Prostate gland (tissue), 2 donors: ENCODE measurements around the gene MARCKS. TPM values are rescaled to one million over a fixed set of nuclear protein-coding genes. Genes with fewer than 3 reads are reported as not detected.
"Not testable (repeated sequence)": the region's sequence is repeated elsewhere in the genome, so short reads cannot be mapped to it uniquely, and the experiment has no call there.

Experiments used
- DNase-seq: peaks from one replicate; pipeline ENCODE4 v3.0.0-alpha.2; 2019; ENCODE audit warnings: low spot score
- H3K27ac ChIP-seq, 2 donors: fragments of 200-600 bp; sonication (generic); 2 replicates each; pipeline ENCODE4 v1.5.1; 2017 to 2019
- H3K27me3 ChIP-seq: fragments of 200-600 bp; sonication (generic); replicated peaks from 2 replicates; pipeline ENCODE4 v1.5.1; 2019; ENCODE audit not compliant: insufficient read depth
- H3K36me3 ChIP-seq, 2 donors: fragments of 200-600 bp; sonication (generic); 1 replicate in 1 of 2; 2 replicates in 1 of 2; pipeline versions ENCODE4 v1.5.1 to v1.8.1; 2017 to 2019
- H3K4me1 ChIP-seq: fragments of 200-600 bp; sonication (generic); replicated peaks from 2 replicates; pipeline ENCODE4 v1.5.1; 2019
- H3K4me3 ChIP-seq, 2 donors: fragments of 200-600 bp; sonication (generic); 2 replicates each; pipeline ENCODE4 v1.5.1; 2017 to 2019
- H3K9me3 ChIP-seq: fragments of 200-600 bp; sonication (generic); 2 replicates; pipeline ENCODE4 v1.5.1; 2017
- CTCF ChIP-seq, 4 experiments: fragments of 200-600 bp in 2 of 4; fragments of 450-650 bp in 2 of 4; sonication (generic) in 2 of 4; IDR thresholded peaks; 1 replicate in 3 of 4; 2 replicates in 1 of 4; pipeline ENCODE4 v1.5.1; 2016 to 2019; ENCODE audit warnings: antibody characterized with exemption in 4 of 4, mild to moderate bottlenecking in 2 of 4, moderate library complexity in 2 of 4
- POLR2A ChIP-seq: fragments of 450-650 bp; IDR thresholded peaks from one replicate; pipeline ENCODE4 v1.6.1; 2016; ENCODE audit warnings: antibody characterized with exemption, mild to moderate bottlenecking
- POLR2AphosphoS5 ChIP-seq: sonication (generic); formaldehyde crosslinking; IDR thresholded peaks from one replicate; pipeline ENCODE4 v1.6.1; 2017; ENCODE audit warnings: antibody characterized with exemption
- WGBS: methylation state at CpG from one replicate; pipeline ENCODE4 v1.1.5; 2018; 5-methylcytosine and 5-hydroxymethylcytosine counted together
- intact Hi-C: fragments of 100-400 bp; cut with DNase I; formaldehyde crosslinking; loops from one replicate; pipeline ENCODE4 v1.14.2; 2022
- total RNA-seq, 2 donors: library from RNA; depleted of rRNA; stranded (reverse); fragments of >200 nt; gene quantifications; one replicate each; pipeline ENCODE4 v1.1.0, GENCODE V29; 2016

The MARCKS gene
- total RNA-seq, 2 donors from 2014 or later: 96.2 to 190 TPM

DNA sequence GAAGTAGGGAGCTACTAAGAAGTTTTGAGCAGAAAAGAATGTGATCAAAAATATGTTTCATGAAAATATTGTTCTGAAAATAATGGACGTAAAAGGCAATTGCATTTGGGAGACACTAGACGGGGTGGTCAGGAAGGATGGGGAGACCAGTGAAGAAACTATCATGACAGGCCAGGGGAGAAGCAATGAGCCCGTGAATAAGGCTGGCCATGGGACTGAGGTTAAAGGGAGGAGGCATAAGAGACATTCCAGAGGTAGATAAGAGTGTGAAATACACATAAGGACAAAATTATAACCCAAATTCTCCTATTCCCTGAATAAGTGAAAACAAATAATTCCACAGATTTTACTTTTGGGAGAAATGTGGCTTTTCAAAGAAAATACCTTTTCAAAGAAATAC is 51.7 kb downstream of the MARCKS start:
- intact Hi-C loops: loop anchor here (10.0 kb wide), 1 partner anchor 1124 kb away; no protein-coding TSS in a partner anchor
- no peaks in the 10 kb centered on the region for H3K9me3 ChIP-seq
- H3K27me3 ChIP-seq: no peaks in the 10 kb centered on the region
- TF ChIP-seq POLR2A: no peak
- H3K36me3 ChIP-seq: no peaks in the 10 kb centered on the region
- H3K27ac ChIP-seq: no peak overlapping the region
- no peak overlapping the region for H3K4me3 ChIP-seq
- WGBS: 64% methylated on average over 3 of the region's 3 CpGs
- no peaks in the 10 kb centered on the region for H3K4me1 ChIP-seq
- DNase-seq: no peak

- Histone ChIP-seq H3K4me3 (no peak overlapping the region), H3K9me3 (no peaks in the 10 kb centered on the region), H3K36me3 (no peaks in the 10 kb centered on the region), H3K27me3 (no peaks in the 10 kb centered on the region), H3K4me1 (no peaks in the 10 kb centered on the region), H3K27ac (no peak overlapping the region)
- peak; percentile 29 for DNase-seq
- intact Hi-C loops: loop anchor here (10.0 kb wide), 1 partner anchor 1125 kb away; no protein-coding TSS in a partner anchor
- WGBS: 16% methylated on average over 6 of the region's 6 CpGs
- peak; percentile 50 to 91 (median 66) for TF ChIP-seq CTCF (IDR thresholded peaks at IDR 0.05)
- no peak for TF ChIP-seq POLR2A
- TF ChIP-seq POLR2AphosphoS5: no peak
Measured at GRCh38 chr6:113909224-113909856, 52.2 kb downstream of the MARCKS start.

- H3K4me3 ChIP-seq, H3K27me3 ChIP-seq, H3K36me3 ChIP-seq, DNase-seq, intact Hi-C loops, H3K27ac ChIP-seq, H3K4me1 ChIP-seq, H3K9me3 ChIP-seq: not testable (repeated sequence)
- WGBS: 72% methylated on average over 1 of the region's 1 CpG
Measured at GRCh38 chr6:113910285-113910684, 53.1 kb downstream of the MARCKS start.

Other genes starting within 250 kb of the MARCKS start
- gene HDAC2, start 113.8 kb downstream of the MARCKS start, total RNA-seq: 10 to 100 TPM; 39.6 to 86.0 TPM